GM10266 (cell line): ENCODE results near the gene TTC9.

ENCODE experiments used
- DNase-seq: peaks from one replicate; pipeline ENCODE4 v3.0.0; 2012; ENCODE audit errors: extremely low spot score
- CTCF ChIP-seq: IDR thresholded peaks from 2 replicates; pipeline ENCODE4 v1.5.1; 2012; ENCODE audit warnings: mild to moderate bottlenecking, low read depth; ENCODE audit not compliant: control insufficient read depth, insufficient read depth; ENCODE audit errors: missing control alignments

The TTC9 gene

GRCh38 chr14:70708717-70709570 lies 67.2 kb downstream of the TTC9 start:
- TF ChIP-seq CTCF, result no peak
- DNase-seq, result no peak

GRCh38 chr14:70709726-70710382 lies 68.1 kb downstream of the TTC9 start:
- DNase-seq, result no peak
- TF ChIP-seq CTCF, result no peak

- DNase-seq, result no peak
- no peak for TF ChIP-seq CTCF
These were observed 69.7 kb downstream of the TTC9 start for GRCh38 chr14:70711451-70711850.

- TF ChIP-seq CTCF, result no peak
- DNase-seq, result no peak
These were observed 71.4 kb downstream of the TTC9 start for GRCh38 chr14:70713096-70713495.

- no peak for DNase-seq
- no peak for TF ChIP-seq CTCF
These were observed 71.8 kb downstream of the TTC9 start for GRCh38 chr14:70713511-70713916.

- DNase-seq, result peak; percentile 43
- TF ChIP-seq CTCF, result peak; percentile 42
These were observed 72.4 kb downstream of the TTC9 start for GRCh38 chr14:70714055-70714550.

GRCh38 chr14:70716483-70716882 lies 74.8 kb downstream of the TTC9 start:
- TF ChIP-seq CTCF, result no peak
- no peak for DNase-seq
